SK-N-DZ (cell line): Measurements from ENCODE around the gene LRTM2.

Experiments used
- DNase-seq: peaks from one replicate; pipeline ENCODE4 v3.0.0-alpha.2; 2015; ENCODE audit warnings: low spot score

LRTM2 gene

GRCh38 chr12:1864456-1864855 is 44.1 kb downstream of the LRTM2 start:
- no peak for DNase-seq

GRCh38 chr12:1864867-1865266 is 44.5 kb downstream of the LRTM2 start:
- DNase-seq, result no peak

DNA sequence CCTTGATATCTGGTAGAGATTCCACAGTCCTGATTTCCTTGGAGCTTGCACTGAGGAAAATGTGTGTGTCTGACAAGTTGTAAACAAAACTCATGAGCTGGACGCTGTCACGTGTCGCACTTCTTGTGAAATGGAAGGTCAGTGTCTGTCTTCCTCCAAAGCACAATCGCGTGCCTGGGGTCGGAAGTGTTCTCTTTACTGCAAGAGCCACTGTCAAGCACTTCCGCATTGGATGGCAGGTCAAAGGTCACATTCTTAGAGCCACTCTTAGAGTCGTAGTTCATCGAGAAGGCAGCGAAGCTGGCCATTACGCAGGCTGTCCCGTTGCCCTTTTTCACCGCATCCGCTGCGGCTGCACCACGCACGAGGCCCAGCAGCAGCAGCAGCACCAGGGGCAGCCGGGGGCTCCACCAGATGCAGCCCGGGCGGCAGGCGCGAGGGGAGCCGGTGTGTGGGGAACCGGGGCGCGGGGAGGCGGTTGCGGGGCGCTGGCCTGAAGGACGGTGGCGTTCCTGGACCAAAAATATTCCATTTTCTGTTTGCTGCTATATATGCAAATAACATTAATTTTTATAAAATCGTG is 45.0 kb downstream of the LRTM2 start:
- DNase-seq, result no peak

GRCh38 chr12:1869145-1869544 is 48.8 kb downstream of the LRTM2 start:
- DNase-seq, result no peak

GRCh38 chr12:1870086-1870485 is 49.7 kb downstream of the LRTM2 start:
- DNase-seq, result no peak

- DNase-seq, result no peak
Observed at GRCh38 chr12:1870998-1871917, 50.9 kb downstream of the LRTM2 start.

DNA sequence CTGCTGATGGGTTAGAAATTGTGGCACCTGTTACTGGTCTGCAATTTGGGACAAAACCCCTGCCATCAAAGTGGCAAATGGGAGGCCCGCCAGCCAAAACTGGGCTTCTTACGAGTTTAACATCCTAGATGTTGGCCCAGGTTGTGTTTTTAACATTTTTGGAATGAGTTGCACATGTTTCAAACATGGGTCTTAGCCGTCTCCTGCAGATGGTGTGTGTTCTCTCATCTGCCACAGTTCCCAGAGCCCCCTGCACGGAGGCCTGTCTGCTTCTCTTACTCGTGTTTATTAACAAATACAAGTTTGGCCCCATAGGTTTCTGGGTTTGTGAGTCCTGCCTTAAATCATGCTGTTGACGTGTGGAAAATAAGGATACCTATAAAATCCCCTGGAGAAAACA is 51.6 kb downstream of the LRTM2 start:
- no peak for DNase-seq

DNA sequence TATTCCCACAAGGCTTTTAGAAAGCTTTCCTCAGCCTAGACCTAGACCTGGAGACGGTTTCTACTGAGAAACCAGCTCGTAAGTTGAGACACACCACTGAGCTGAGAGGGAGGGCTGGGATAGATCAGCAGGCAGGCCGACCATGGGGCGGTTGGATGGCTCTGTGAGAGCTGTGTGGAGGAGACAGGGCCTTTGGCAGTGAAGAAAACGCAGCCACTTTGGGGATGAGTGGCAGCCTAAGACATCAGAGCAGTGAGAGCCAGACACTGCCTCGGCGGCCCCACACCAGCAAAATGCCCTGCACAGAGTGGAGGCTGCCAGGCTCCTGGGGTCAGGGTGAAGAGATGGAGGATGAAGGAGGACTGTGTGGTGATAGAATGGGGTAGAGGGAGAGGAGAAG is 52.1 kb downstream of the LRTM2 start:
- DNase-seq, result no peak

- no peak for DNase-seq
Observed at GRCh38 chr12:1873531-1874510, 53.5 kb downstream of the LRTM2 start.

- no peak for DNase-seq
Observed at GRCh38 chr12:1875608-1876007, 55.2 kb downstream of the LRTM2 start.

DNA sequence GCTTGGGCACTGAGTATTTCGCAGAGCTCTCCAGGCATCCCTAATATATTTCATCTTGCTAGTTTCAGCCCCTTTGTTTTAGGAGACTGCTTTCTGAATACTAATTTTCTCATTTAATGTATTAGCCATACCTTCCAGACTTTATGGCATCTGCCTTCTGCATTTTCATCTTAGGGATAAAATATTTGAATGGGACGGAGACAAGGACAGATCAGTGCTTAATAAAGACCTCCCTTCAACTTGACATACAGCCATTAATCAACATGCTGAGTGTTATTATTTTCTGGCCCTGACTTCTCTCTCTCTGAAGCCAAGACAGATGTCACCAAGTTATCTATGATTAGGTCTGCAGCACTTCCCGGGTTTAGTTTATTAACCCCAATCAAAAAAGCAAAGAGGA is 55.7 kb downstream of the LRTM2 start:
- DNase-seq, result no peak

DNA sequence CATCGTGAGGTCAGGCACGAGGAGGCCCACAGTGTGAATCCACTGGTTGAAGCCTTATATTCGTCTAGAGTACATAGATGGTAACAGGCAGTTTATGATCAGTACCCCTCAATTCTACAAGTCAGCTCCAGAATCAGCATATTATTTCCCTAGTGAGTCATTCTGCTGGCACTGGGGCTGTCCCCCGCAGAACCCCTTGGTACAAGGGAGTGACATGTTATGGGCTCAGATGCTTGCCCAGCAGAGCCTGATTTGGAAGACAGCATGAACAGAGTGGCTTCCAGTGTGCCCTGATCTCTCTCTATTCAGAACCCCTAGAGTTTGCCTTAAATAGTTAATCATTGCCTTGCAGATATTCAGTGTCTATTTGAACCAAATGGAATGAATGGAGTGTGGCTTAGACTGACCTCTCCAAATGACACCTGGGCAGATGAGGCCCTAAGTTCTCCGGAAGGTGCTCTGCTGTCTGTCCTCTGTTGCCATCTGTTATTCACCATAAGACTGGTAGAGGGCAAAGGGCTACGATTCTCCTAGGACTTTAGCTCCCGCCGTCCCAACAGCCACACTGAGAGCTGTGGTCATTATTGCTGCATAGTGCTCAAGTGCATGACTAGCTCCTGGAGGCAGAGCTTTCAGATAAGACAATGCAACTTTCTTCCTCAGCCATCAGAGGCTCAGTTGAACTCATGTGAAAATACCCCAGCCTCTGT is 57.0 kb downstream of the LRTM2 start:
- no peak for DNase-seq

DNA sequence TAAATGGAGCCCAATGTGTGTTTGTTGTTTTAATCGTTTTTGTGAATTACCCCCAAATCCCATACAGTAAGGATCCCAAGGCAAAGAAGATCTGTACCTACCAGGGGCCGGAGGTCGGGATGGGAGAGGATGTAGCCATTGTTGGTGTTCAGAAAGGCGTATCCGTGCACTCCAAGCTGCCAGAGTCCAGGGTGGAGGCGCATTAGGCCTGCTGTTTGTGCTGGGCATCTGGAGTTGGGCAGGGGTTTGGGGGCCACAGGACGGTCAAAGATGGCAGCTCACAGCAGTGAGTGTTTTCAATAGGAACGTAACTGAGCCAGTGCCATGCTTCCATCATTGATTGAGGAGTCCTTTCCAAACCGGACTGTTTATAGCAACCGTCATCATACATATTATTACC is 57.8 kb downstream of the LRTM2 start:
- DNase-seq, result no peak

GRCh38 chr12:1878695-1879094 is 58.3 kb downstream of the LRTM2 start:
- DNase-seq, result no peak

DNA sequence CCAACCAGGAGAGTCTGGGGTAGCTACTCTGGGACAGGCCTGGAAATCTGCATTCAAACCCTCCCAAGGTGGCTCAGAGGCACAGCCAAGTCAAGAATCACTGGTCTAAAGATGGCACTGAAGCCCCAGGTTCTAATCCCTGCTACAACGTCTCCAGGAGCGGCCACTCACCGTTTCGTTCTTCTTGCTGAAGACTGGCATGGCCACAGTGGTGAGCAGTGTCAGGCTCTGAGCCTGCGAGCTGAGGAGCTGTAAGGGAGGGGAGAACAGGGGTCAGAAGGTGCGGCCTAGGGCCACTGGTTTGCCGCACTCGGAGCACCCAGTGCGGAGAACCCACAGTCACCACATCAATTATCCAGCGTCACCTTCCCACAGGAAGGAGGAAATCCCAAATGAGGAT is 59.3 kb downstream of the LRTM2 start:
- DNase-seq, result no peak

- DNase-seq, result no peak
Observed at GRCh38 chr12:1880153-1880845, 59.9 kb downstream of the LRTM2 start.

- no peak for DNase-seq
Observed at GRCh38 chr12:1880876-1881275, 60.5 kb downstream of the LRTM2 start.

DNA sequence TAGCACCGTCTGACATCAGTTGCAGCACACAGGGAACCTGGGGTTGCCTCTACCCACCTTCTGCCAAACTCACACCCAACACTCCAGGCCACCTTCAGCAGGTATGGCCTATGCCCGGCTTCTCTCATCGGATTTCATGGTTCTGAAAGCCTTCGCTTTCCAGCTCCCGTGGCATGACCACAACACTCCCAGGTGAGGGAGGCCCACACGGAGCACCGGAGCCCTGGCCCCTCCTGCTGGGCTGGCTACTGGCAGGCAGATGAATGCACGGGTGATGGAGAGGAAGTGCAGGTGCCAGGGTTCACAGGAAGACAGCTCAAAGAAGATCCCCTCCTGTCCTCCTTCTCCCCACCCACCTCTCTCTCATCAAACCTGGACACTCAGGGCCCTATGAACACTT is 60.9 kb downstream of the LRTM2 start:
- no peak for DNase-seq

GRCh38 chr12:1881936-1882335 is 61.6 kb downstream of the LRTM2 start:
- DNase-seq, result no peak

- DNase-seq, result no peak
Observed at GRCh38 chr12:1882405-1882804, 62.0 kb downstream of the LRTM2 start.
